ENCODE measurements around the gene CAMTA1.

- TF ChIP-seq, protein P1, sequence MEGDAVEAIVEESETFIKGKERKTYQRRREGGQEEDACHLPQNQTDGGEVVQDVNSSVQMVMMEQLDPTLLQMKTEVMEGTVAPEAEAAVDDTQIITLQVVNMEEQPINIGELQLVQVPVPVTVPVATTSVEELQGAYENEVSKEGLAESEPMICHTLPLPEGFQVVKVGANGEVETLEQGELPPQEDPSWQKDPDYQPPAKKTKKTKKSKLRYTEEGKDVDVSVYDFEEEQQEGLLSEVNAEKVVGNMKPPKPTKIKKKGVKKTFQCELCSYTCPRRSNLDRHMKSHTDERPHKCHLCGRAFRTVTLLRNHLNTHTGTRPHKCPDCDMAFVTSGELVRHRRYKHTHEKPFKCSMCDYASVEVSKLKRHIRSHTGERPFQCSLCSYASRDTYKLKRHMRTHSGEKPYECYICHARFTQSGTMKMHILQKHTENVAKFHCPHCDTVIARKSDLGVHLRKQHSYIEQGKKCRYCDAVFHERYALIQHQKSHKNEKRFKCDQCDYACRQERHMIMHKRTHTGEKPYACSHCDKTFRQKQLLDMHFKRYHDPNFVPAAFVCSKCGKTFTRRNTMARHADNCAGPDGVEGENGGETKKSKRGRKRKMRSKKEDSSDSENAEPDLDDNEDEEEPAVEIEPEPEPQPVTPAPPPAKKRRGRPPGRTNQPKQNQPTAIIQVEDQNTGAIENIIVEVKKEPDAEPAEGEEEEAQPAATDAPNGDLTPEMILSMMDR (optimal IDR thresholded peaks at IDR 0.05 in 1 of 3, IDR thresholded peaks at IDR 0.05 in 1 of 3, conservative IDR thresholded peaks at IDR 0.05 in 1 of 3; ENCODE audit: extremely low read depth in 1 of 3, insufficient read depth in 2 of 3, low read length in 3 of 3), result no peak
- TF ChIP-seq EZH2 (IDR thresholded peaks at IDR 0.05; ENCODE audit: low read length), result no peak
Measured at GRCh38 chr1:7250597-7251453, 465.6 kb downstream of the CAMTA1 start.

All from keratinocyte (primary cell).